GM12878 (cell line): ENCODE data around the gene FREM2. TPM values are rescaled to one million over a fixed set of nuclear protein-coding genes. Genes with fewer than 3 reads are reported as not detected.

ENCODE experiments used
- ATAC-seq: fragments of 200-7000 bp; cut with Tn5 transposase; 3 replicates; pipeline ENCODE4 v1.9.1; 2020; ENCODE audit warnings: mild to moderate bottlenecking, moderate library complexity
- BruUV-seq: library from RNA; stranded (reverse); fragments of 400-500 nt; replicated peaks from 2 replicates; lab custom pipeline; 2021; lab: Mats Ljungman, UMichigan
- CTCF ChIA-PET: fragments of 300-600 bp; sonication (Branson Sonifier 250); formaldehyde crosslinking; extraction: SDS; loops from one replicate; lab custom pipeline; 2021; ENCODE audit warnings: inconsistent platforms; lab: Yijun Ruan, JAX
- POLR2A ChIA-PET: fragments of 350-600 bp; formaldehyde crosslinking; extraction: SDS; loops from one replicate; lab custom pipeline; 2021; ENCODE audit warnings: inconsistent platforms; lab: Charles Lee
- RAD21 ChIA-PET: fragments of 300-600 bp; sonication (Branson Sonifier 250); formaldehyde crosslinking; loops from one replicate; lab custom pipeline; 2023; ENCODE audit warnings: antibody characterized with exemption; ENCODE audit not compliant: unreplicated experiment; lab: Charles Lee
- SMC1A ChIA-PET: fragments of 300-600 bp; sonication (Branson Sonifier 250); formaldehyde crosslinking; loops from one replicate; lab custom pipeline; 2023; ENCODE audit not compliant: unreplicated experiment, uncharacterized antibody; lab: Charles Lee
- DNase-seq: peaks from one replicate; pipeline ENCODE4 v3.0.0-alpha.2; 2011; ENCODE audit warnings: low read depth, low spot score
- FAIRE-seq: peaks from 3 replicates; lab custom pipeline; 2011; peaks lifted over from hg19 to GRCh38; lab: Jason Lieb, UNC
- H2AFZ ChIP-seq: 2 replicates; pipeline ENCODE4 v1.6.0; 2011; ENCODE audit warnings: low read depth, low read length, control low read depth; ENCODE audit not compliant: control insufficient read depth
- H3K27ac ChIP-seq: 2 replicates; pipeline ENCODE4 v1.5.1; 2011; ENCODE audit warnings: control low read depth; ENCODE audit not compliant: control insufficient read depth, insufficient read depth
- H3K27me3 ChIP-seq, 2 experiments: replicated peaks in 1 of 2; 2 replicates each; pipeline versions ENCODE4 v1.6.0 to v1.6.1; 2011; ENCODE audit warnings: low read length in 1 of 2; ENCODE audit not compliant: control insufficient read depth in 2 of 2, insufficient read depth in 2 of 2
- H3K36me3 ChIP-seq, 2 experiments: 2 replicates each; pipeline ENCODE4 v1.5.1; 2011; ENCODE audit warnings: low read length in 1 of 2; ENCODE audit not compliant: control insufficient read depth in 2 of 2, insufficient read depth in 2 of 2
- H3K4me1 ChIP-seq: 2 replicates; pipeline ENCODE4 v1.6.1; 2011; ENCODE audit warnings: mild to moderate bottlenecking, low read length, moderate library complexity, mixed read lengths; ENCODE audit not compliant: control insufficient read depth, insufficient read depth
- H3K4me2 ChIP-seq: 2 replicates; pipeline ENCODE4 v1.6.0; 2011; ENCODE audit warnings: control low read depth; ENCODE audit not compliant: control insufficient read depth, insufficient read depth
- H3K4me3 ChIP-seq: fragments of 200-600 bp; sonication (generic); 2 replicates; pipeline ENCODE4 v1.5.1; 2016
- H3K79me2 ChIP-seq: 2 replicates; pipeline ENCODE4 v1.6.0; 2011; ENCODE audit warnings: low read length; ENCODE audit not compliant: control insufficient read depth, insufficient read depth
- H3K9ac ChIP-seq: 2 replicates; pipeline ENCODE4 v1.8.0; 2011; ENCODE audit warnings: low read length, control low read depth, mixed read lengths; ENCODE audit not compliant: control insufficient read depth, insufficient read depth
- H3K9me3 ChIP-seq: replicated peaks from 3 replicates; pipeline ENCODE4 v1.5.1; 2011; ENCODE audit warnings: mild to moderate bottlenecking, low read length; ENCODE audit not compliant: control insufficient read depth, insufficient read depth
- H4K20me1 ChIP-seq: 2 replicates; pipeline ENCODE4 v1.6.0; 2011; ENCODE audit not compliant: control insufficient read depth, insufficient read depth
- CBX5 ChIP-seq: sonication (generic); IDR thresholded peaks from 2 replicates; pipeline ENCODE4 v1.6.1; 2016; ENCODE audit warnings: low read depth, moderate library complexity, mild to moderate bottlenecking, inconsistent platforms
- EGR1 ChIP-seq, 2 experiments: IDR thresholded peaks; 1 replicate in 1 of 2; 2 replicates in 1 of 2; pipeline ENCODE4 v1.6.1; 2011 to 2012; ENCODE audit warnings: low read depth in 2 of 2, low read length in 2 of 2, borderline replicate concordance in 1 of 2, mild to moderate bottlenecking in 1 of 2, moderate library complexity in 1 of 2
- LARP7 ChIP-seq: fragments of 450-650 bp; IDR thresholded peaks from 2 replicates; pipeline ENCODE4 v1.6.1; 2017; ENCODE audit warnings: mild to moderate bottlenecking
- POLR2A ChIP-seq: IDR thresholded peaks from 2 replicates; pipeline ENCODE4 v1.6.1; 2011; ENCODE audit warnings: low read depth, mild to moderate bottlenecking, low read length
- SMAD5 ChIP-seq: IDR thresholded peaks from 2 replicates; pipeline ENCODE4 v1.6.1; 2016; ENCODE audit warnings: antibody characterized with exemption, low read depth
- TCF12 ChIP-seq: IDR thresholded peaks from 2 replicates; pipeline ENCODE4 v1.6.1; 2011; ENCODE audit warnings: low read depth, mild to moderate bottlenecking, low read length
- ZBTB11 ChIP-seq: fragments of 450-650 bp; formaldehyde crosslinking; IDR thresholded peaks from 2 replicates; pipeline ENCODE4 v1.5.0; 2022; ENCODE audit warnings: mild to moderate bottlenecking, missing genetic modification characterization
- ZNF622 ChIP-seq: fragments of 450-650 bp; IDR thresholded peaks from 2 replicates; pipeline ENCODE4 v1.6.1; 2017; ENCODE audit warnings: mild to moderate bottlenecking, inconsistent platforms
- WGBS: methylation state at CpG from one replicate; pipeline ENCODE4 v1.1.6; 2016; ENCODE audit warnings: low lambda C conversion rate; ENCODE audit not compliant: insufficient replicate concordance, insufficient coverage; ENCODE audit errors: missing lambda C conversion rate; 5-methylcytosine and 5-hydroxymethylcytosine counted together
- in situ Hi-C: fragments of 300-500 bp; cut with MboI; formaldehyde crosslinking; loops from 9 replicates; pipeline ENCODE4 v1.14.3; 2018; ENCODE audit warnings: mixed read lengths
- intact Hi-C: fragments of 100-400 bp; cut with micrococcal nuclease; formaldehyde crosslinking; loops from one replicate; pipeline ENCODE4 v1.14.2; 2022; ENCODE audit not compliant: unreplicated experiment
- polyA plus RNA-seq, 11 experiments: library from polyadenylated mRNA; depleted of rRNA in 4 of 11; unstranded in 6 of 11; stranded (reverse) in 5 of 11; fragments of >200 nt; fragmentation: Nextera tagmentation in 4 of 11; fragmentation: Illumina TruSeq in 1 of 11; extraction: Ambion mirVana in 4 of 11; extraction: Trizol in 1 of 11; gene quantifications; 1 replicate in 1 of 11; 2 replicates in 10 of 11; pipeline versions ENCODE4 v1.2.1 to v1.2.3, GENCODE V29; 2011 to 2016; ENCODE audit warnings: inconsistent platforms in 2 of 11, missing spikeins in 2 of 11, low read depth in 1 of 11
- total RNA-seq, 4 experiments: library from RNA; depleted of rRNA in 3 of 4; stranded (reverse); fragments of >200 nt in 3 of 4; fragmentation: Illumina TruSeq in 1 of 4; extraction: Trizol in 1 of 4; gene quantifications; 2 replicates each; pipeline versions ENCODE4 v1.2.1 to v1.2.3, GENCODE V29; 2013 to 2021

The FREM2 gene
- total and polyA plus RNA-seq, 10 of the 15 experiments (the other 5 are each of a cell fraction or from before 2014, with no cell fraction given): 0.02 to 0.12 (median 0.05) TPM; not detected in 2

DNA sequence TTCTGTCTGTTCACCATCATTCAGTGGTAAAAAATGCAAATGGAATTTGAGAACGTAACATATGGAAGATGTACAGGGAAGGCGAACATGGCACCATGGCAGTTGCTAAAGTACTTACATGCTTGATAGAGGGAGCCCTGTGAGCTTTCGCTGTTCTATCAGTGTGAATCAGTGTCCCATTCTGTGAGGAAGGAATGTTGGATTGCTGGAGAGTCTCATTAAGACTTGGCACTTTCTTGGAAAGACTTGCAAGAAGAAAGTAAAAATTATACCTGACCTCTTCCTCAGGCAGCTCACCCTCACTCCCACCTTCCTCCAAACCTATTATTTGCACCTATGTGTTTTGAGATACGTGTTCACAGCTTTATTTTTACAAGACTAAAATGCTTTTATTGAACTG lies 43.5 kb downstream of the FREM2 start:
- ATAC-seq (no peak), FAIRE-seq (no peak), DNase-seq (no peak)
- in situ Hi-C loops (no loop called here), intact Hi-C loops (no loop called here)
- ChIA-PET CTCF (no interaction called here), SMC1A (interaction anchor here (0.6 kb wide), 1 partner anchor 610 kb away, joined by 3 read pairs; no protein-coding TSS in a partner anchor), POLR2A (no interaction called here), RAD21 (no interaction called here)
- no TSS peak for BruUV-seq
- H4K20me1 ChIP-seq: no peaks in the 10 kb centered on the region
- WGBS: 23% methylated on average over 4 of the region's 4 CpGs
- no peak overlapping the region for H3K4me2 ChIP-seq
- no peak for TF ChIP-seq ZNF622
- TF ChIP-seq EGR1 (IDR thresholded peaks at IDR 0.05; ENCODE audit: borderline replicate concordance in 1 of 2, low read depth in 2 of 2, low read length in 2 of 2): no peak
- TF ChIP-seq SMAD5: no peak
- no peak for TF ChIP-seq ZBTB11 (CRISPR knock-in tag)
- TF ChIP-seq LARP7: no peak
- no peak for TF ChIP-seq CBX5
- TF ChIP-seq POLR2A: no peak
- TF ChIP-seq TCF12: no peak
- H3K79me2 ChIP-seq: no peaks in the 10 kb centered on the region
- no peak overlapping the region for H3K9ac ChIP-seq
- H3K27me3 ChIP-seq: no peaks in the 10 kb centered on the region
- H3K4me3 ChIP-seq: no peak overlapping the region
- no peaks in the 10 kb centered on the region for H3K9me3 ChIP-seq
- no peaks in the 10 kb centered on the region for H3K4me1 ChIP-seq
- no peak overlapping the region for H2AFZ ChIP-seq
- no peaks in the 10 kb centered on the region for H3K36me3 ChIP-seq
- H3K27ac ChIP-seq: no peak overlapping the region
